T-helper 2 cell (primary cell): ENCODE data around the gene PCDHGB7.
"Not testable (repeated sequence)": the region's sequence is repeated elsewhere in the genome, so short reads cannot be mapped to it uniquely, and the experiment has no call there.

Experiments
- DNase-seq, 5 experiments: peaks; one replicate each; pipeline versions ENCODE4 v3.0.0 to v3.0.0-alpha.2; 2012 to 2022

The PCDHGB7 gene

DNA sequence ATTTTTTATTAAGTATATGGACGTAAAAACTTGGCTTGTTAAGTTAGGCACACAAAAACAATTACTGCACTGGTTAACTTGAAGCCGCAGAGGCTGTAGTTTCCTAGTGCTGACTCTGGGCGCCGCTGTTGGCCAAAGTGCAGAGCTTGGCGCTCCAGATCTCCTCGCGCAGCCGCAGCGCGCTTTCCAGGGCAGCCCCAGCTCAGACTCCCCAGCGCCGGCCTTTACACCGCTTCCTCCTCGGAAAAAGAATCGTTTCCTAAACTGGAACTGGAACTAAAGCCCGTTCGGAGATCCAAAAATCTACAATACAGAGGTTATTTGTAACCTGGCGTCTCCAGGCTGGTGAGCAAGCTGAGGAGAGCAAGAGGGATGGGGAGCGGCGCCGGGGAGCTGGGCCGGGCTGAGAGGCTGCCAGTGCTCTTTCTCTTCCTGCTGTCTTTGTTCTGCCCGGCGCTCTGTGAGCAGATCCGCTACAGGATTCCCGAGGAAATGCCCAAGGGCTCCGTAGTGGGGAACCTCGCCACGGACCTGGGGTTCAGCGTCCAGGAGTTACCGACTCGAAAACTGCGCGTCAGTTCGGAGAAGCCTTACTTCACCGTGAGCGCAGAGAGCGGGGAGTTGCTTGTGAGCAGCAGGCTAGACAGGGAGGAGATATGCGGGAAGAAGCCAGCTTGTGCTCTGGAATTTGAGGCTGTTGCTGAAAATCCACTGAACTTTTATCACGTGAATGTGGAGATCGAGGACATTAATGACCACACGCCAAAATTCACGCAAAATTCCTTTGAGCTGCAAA, 19.5 kb upstream of the PCDHGB7 start, which contains the start of gene PCDHGB5:
TSS of gene PCDHGB5 (plus strand) at position 192 of the 796 bp plus-strand sequence. CDS start at position 373, 181 bp downstream.
- DNase-seq = peak in 1 of 5 experiments; percentile 45

DNA sequence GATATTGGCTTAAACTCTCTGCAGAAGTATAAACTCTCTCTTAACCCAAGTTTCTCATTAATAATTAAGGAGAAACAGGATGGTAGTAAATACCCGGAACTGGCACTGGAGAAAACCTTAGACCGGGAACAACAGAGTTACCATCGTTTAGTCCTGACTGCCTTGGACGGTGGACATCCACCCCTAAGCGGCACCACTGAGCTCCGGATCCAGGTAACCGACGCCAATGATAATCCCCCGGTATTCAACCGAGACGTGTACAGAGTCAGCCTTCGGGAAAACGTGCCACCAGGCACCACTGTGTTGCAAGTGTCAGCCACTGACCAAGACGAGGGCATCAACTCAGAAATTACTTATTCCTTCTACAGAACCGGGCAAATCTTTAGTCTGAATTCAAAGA, 18.9 kb upstream of the PCDHGB7 start:
- DNase-seq = no peak

DNA sequence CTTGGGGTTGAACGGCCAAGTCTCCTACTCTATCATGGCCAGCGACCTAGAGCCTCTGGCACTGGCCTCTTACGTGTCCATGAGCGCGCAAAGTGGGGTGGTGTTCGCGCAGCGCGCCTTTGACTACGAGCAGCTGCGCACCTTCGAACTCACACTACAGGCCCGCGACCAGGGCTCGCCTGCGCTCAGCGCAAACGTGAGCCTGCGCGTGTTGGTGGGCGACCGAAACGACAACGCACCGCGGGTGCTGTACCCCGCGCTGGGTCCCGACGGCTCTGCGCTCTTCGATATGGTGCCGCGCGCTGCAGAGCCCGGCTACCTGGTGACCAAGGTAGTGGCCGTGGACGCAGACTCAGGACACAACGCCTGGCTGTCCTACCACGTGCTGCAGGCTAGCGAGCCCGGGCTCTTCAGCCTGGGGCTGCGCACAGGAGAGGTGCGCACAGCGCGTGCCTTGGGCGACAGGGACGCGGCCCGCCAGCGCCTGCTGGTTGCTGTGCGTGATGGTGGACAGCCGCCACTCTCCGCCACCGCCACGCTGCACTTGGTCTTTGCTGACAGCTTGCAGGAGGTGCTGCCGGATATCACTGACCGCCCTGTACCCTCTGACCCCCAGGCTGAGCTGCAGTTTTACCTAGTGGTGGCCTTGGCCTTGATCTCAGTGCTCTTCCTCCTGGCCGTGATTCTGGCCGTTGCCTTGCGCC, 17.8 kb upstream of the PCDHGB7 start:
- DNase-seq = no peak

DNA sequence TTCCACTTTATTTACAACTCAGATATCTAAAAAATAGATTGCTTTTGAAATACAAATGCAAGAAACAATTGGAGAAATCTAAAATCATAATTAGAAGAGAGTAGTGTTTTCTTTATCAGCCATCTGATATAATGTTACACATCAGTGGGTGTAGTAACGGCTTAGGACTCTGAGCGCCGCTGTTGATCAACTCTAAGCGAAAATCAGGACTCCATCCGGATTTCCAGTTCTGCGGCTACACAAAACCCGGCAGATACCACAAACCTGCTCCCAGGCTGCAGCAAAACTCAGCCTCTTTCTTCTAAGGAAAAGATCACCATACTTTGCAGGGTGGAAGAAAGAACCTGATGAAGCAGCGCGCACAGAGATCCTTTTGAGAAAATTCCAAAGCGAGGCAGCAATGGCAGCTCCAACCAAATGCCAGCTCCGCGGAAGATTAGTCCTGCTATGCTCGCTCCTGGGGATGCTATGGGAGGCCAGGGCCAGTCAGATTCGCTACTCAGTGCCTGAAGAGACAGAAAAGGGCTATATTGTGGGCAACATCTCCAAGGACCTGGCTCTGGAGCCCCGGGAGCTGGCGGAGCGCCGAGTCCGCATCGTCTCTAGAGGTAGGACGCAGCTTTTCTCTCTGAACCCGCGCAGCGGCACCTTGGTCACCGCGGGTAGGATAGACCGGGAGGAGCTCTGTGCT, 14.8 kb upstream of the PCDHGB7 start, which contains the start of gene PCDHGA9:
TSS of gene PCDHGA9 (plus strand) at position 226 of the 691 bp plus-strand sequence. CDS start at position 401, 175 bp downstream.
- DNase-seq = no peak

DNA sequence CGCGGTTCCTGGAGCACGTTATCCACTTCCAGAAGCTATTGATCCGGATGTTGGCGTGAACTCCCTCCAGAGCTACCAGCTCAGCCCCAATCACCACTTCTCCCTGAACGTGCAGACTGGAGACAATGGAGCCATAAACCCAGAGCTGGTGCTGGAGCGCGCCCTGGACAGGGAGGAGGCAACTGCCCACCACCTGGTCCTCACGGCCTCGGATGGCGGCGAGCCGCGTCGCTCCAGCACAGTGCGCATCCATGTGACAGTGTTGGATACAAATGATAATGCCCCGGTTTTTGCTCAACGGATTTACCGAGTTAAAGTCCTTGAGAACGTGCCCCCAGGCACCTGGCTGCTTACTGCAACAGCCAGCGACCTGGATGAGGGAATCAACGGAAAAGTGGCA, 14.1 kb upstream of the PCDHGB7 start:
- no peak for DNase-seq

DNA sequence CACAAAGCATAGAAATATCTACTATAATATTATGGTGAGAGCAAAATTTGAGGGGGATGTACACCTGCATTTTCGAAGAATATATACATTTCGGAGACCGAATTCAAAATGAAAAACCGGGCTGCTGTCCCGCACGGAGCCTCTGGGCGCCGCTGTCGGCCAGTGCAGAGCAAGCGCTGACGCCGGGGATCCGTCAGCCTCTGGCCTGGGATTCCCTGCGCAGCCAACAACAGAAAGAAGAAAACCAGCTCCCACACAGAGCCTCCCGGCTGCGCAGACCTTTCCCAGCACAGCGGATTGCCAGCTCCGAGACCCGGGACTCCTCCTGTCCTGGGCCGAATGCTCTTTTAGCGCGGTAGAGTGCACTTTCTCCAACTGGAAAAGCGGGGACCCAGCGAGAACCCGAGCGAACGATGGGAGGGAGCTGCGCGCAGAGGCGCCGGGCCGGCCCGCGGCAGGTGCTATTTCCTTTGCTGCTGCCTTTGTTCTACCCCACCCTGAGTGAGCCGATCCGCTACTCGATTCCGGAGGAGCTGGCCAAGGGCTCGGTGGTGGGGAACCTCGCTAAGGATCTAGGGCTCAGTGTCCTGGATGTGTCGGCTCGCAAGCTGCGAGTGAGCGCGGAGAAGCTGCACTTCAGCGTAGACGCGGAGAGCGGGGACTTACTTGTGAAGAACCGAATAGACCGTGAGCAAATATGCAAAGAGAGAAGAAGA, 9.5 kb upstream of the PCDHGB7 start, which contains the start of gene PCDHGB6:
TSS of gene PCDHGB6 (plus strand) at position 232 of the 716 bp plus-strand sequence. CDS start at position 414, 182 bp downstream.
- peak in 1 of 5 experiments; percentile 36 for DNase-seq

DNA sequence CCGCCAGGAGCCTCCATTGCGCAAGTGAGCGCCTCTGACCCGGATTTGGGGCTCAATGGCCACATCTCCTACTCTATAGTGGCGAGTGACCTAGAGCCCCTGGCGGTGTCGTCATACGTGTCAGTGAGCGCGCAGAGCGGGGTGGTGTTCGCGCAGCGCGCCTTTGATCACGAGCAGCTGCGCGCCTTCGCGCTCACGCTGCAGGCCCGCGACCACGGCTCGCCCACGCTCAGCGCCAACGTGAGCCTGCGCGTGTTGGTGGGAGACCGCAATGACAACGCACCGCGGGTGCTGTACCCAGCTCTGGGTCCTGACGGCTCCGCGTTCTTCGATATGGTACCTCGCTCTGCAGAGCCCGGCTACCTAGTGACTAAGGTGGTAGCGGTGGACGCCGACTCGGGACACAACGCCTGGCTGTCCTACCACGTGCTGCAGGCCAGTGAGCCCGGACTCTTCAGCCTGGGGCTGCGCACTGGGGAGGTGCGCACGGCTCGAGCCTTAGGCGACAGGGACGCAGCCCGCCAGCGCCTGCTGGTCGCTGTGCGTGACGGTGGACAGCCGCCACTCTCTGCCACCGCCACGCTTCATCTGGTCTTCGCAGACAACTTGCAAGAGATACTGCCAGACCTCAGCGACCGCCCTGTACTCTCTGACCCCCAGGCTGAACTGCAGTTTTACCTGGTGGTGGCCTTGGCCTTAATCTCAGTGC, 7.7 kb upstream of the PCDHGB7 start:
- DNase-seq = no peak

DNA sequence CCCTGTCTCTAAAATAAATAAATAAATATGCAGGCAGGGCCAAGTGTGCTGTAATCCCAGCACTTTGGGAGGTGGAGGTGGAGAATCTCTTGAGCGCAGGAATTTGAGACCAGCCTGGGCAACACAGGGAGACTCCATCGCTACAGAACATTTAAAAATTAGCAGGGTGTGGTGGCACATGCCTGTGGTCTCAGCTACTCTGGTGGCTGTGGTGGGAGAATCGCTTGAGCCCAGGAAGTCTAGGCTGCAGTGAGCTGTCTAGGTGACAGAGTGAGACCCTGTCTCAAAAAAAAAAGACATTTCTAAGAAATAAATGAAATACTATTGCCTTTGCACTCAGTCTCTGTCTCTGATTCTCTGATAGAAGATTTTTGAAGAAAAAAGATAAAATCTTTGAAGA, 5.9 kb upstream of the PCDHGB7 start:
- DNase-seq = no peak

DNA sequence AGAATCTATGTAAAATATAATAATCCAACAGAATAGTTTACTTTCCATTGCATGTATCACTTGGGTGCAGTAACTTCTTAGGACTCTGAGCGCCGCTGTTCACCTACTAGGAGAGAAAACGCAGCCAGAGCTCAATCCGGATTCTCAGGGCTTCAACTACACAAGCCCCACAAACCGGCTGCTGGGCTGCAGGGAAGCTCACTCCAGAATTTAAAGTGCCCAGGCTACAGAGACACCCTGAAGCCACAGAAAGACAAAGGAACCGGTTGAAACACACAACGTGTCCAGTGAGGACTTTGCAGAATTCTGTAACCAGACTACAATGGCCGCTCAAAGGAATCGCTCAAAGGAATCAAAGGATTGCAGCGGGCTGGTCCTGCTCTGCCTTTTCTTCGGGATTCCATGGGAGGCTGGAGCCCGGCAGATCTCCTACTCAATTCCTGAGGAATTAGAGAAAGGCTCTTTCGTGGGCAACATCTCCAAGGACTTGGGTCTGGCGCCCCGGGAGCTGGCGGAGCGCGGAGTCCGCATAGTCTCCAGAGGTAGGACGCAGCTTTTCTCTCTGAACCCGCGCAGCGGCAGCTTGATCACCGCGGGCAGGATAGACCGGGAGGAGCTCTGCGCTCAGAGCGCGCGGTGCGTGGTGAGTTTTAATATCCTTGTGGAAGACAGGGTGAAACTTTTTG, 4.5 kb upstream of the PCDHGB7 start, which contains the start of gene PCDHGA10:
TSS of gene PCDHGA10 (plus strand) at position 134 of the 686 bp plus-strand sequence. CDS start at position 323, 189 bp downstream.
- peak in 3 of 5 experiments; percentile 40 to 65 (median 46) for DNase-seq

DNA sequence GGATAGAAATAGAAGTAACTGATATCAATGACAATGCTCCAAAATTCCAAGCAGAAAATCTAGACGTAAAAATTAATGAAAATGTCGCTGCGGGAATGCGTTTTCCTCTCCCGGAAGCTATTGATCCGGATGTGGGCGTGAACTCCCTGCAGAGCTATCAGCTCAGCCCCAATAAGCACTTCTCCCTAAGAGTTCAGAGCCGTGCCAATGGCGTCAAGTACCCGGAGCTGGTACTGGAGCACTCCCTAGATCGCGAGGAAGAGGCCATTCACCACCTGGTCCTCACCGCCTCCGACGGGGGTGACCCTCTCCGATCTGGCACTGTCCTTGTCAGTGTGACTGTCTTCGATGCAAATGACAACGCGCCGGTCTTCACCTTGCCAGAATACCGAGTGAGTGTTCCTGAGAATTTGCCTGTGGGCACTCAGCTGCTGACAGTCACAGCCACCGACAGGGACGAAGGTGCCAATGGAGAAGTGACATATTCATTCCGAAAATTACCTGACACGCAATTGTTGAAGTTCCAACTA, 3.9 kb upstream of the PCDHGB7 start:
- DNase-seq = no peak

DNA sequence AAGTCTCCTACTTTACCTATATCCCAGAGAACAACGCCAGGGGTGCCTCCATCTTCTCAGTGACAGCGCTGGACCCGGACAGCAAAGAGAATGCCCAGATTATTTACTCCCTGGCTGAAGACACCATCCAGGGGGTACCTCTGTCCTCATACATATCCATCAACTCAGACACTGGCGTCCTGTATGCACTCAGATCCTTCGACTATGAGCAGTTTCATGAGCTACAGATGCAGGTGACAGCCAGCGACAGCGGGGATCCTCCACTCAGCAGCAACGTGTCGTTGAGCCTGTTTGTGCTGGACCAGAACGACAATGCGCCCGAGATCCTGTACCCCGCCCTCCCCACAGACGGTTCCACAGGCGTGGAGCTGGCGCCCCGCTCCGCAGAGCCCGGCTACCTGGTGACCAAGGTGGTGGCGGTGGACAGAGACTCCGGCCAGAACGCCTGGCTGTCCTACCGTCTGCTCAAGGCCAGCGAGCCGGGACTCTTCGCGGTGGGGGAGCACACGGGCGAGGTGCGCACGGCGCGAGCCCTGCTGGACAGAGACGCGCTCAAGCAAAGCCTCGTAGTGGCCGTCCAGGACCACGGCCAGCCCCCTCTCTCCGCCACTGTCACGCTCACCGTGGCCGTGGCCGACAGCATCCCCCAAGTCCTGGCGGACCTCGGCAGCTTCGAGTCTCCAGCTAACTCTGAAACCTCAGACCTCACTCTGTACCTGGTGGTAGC, 2.8 kb upstream of the PCDHGB7 start:
- DNase-seq = not testable (repeated sequence)

DNA sequence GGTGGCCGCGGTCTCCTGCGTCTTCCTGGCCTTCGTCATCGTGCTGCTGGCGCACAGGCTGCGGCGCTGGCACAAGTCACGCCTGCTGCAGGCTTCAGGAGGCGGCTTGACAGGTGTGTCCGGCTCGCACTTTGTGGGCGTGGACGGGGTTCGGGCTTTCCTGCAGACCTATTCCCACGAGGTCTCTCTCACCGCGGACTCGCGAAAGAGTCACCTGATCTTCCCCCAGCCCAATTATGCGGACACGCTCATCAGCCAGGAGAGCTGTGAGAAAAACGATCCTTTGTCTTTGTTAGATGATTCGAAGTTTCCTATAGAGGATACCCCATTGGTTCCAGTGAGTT, 2.2 kb upstream of the PCDHGB7 start:
- not testable (repeated sequence) for DNase-seq

DNA sequence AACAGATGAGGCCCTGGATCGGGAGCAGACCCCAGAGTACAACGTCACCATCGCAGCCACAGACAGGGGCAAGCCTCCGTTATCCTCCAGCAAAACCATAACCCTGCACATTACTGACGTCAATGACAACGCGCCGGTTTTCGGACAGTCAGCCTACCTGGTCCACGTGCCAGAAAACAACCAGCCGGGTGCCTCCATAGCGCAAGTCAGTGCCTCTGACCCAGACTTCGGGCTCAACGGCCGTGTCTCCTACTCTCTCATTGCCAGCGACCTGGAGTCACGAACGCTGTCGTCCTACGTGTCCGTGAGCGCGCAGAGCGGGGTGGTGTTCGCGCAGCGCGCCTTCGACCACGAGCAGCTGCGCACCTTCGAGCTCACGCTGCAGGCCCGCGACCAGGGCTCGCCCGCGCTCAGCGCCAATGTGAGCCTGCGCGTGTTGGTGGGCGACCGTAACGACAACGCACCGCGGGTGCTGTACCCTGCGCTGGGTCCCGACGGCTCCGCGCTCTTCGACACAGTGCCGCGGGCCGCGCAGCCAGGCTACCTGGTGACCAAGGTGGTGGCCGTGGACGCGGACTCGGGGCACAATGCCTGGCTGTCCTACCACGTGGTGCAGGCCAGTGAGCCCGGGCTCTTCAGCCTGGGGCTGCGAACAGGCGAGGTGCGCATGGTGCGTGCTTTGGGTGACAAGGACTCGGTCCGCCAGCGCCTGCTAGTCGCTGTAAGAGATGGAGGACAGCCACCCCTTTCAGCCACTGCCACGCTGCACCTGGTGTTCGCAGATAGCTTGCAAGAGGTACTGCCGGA, 1.8 kb downstream of the PCDHGB7 start:
- no peak for DNase-seq

DNA sequence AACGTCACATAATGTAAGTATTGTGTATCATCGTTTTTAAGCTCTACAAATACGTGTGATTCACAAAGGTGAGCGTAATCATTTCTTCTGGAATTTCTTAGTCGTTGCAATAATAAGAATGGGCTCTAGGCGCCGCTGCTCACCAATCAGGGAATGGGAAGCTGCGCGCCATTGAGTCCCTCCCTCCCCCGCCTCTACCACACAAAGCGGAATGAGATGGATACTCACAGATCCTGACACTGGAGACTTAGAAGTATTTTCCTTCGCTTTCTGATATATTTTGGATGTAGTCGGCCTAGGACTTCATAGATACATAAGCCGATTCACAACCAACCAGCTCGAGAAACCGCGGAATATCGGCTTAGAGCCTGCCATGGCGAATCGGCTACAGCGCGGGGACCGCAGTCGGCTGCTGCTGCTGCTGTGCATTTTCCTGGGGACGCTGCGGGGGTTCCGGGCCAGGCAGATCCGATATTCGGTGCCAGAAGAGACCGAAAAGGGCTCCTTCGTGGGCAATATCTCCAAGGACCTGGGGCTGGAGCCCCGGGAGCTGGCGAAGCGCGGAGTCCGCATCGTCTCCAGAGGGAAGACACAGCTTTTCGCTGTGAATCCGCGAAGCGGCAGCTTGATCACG, 3.5 kb downstream of the PCDHGB7 start, which contains the start of gene PCDHGA11:
TSS of gene PCDHGA11 (plus strand) at position 197 of the 634 bp plus-strand sequence. CDS start at position 374, 177 bp downstream.
- peak in 1 of 5 experiments; percentile 45 for DNase-seq

DNA sequence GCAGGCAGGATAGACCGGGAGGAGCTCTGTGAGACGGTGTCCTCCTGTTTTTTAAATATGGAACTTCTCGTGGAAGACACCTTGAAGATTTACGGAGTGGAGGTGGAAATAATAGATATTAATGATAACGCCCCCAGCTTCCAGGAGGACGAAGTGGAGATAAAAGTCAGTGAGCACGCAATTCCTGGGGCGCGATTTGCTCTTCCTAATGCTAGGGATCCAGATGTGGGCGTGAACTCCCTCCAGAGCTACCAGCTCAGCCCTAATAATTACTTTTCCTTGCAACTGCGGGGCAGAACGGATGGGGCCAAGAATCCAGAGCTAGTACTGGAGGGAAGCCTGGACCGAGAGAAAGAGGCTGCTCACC, 4.0 kb downstream of the PCDHGB7 start:
- DNase-seq = no peak

DNA sequence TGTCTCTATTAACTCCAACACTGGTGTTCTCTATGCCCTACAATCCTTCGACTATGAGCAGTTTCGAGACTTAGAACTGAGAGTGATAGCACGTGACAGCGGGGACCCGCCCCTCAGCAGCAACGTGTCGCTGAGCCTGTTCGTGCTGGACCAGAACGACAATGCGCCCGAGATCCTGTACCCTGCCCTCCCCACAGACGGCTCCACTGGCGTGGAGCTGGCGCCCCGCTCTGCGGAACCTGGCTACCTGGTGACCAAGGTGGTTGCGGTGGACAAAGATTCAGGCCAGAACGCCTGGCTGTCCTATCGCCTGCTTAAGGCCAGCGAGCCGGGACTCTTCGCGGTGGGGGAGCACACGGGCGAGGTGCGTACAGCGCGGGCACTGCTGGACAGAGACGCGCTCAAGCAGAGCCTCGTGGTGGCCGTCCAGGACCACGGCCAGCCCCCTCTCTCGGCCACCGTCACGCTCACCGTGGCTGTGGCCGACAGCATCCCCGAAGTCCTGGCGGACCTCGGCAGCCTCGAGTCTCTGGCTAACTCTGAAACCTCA, 5.3 kb downstream of the PCDHGB7 start:
- DNase-seq = no peak

DNA sequence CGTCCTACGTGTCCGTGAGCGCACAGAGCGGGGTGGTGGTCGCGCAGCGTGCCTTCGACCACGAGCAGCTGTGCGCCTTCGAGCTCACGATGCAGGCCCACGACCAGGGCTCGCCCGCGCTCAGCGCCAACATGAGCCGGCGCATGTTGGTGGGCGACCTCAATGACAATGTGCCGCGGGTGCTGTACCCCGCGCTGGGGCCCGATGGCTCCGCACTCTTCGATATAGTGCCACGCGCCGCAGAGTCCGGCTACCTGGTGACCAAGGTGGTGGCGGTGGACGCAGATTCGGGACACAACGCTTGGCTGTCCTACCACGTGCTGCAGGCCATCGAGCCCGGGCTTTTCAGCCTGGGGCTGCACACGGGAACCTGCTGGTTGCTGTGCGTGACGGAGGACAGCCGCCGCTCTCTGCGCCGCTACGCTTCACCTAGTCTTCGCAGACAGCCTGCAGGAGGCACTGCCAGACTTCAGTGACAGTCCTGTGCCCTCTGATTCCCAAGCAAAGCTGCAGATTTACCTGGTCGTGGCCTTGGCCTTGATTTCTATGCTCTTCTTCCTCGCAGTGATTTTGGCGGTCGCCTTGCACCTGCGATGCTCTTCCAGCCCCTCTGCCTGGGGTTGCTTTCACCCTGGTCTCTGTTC, 10.4 kb downstream of the PCDHGB7 start:
- no peak for DNase-seq
